ENCODE measurements around the gene COL4A4.
"Not testable (repeated sequence)": the region's sequence is repeated elsewhere in the genome, so short reads cannot be mapped to it uniquely, and the experiment has no call there.

Gene COL4A4

GRCh38 chr2:227163998-227164762 lies at the start of gene COL4A4, which contains the start of gene COL4A3:
Gene COL4A4, minus strand, starts transcription at chr2:227164205. Its CDS starts 16,722 bp downstream, at chr2:227147483.
Gene COL4A3, plus strand, starts transcription at chr2:227164624. Its CDS starts 103 bp downstream, at chr2:227164727.
- no peak for FAIRE-seq

GRCh38 chr2:227207573-227207972 lies 43.6 kb upstream of the COL4A4 start:
- no peak for FAIRE-seq

GRCh38 chr2:227206406-227206805 lies 42.4 kb upstream of the COL4A4 start:
- FAIRE-seq: no peak

GRCh38 chr2:227205701-227206100 lies 41.7 kb upstream of the COL4A4 start:
- FAIRE-seq: no peak

- no peak for FAIRE-seq
Observed at GRCh38 chr2:227204452-227204851, 40.4 kb upstream of the COL4A4 start.

GRCh38 chr2:227201771-227202170 lies 37.8 kb upstream of the COL4A4 start:
- FAIRE-seq: no peak

- no peak for FAIRE-seq
Observed at GRCh38 chr2:227198866-227199265, 34.9 kb upstream of the COL4A4 start.

GRCh38 chr2:227194219-227194618 lies 30.2 kb upstream of the COL4A4 start:
- FAIRE-seq: no peak

- FAIRE-seq: no peak
Observed at GRCh38 chr2:227192491-227192890, 28.5 kb upstream of the COL4A4 start.

- no peak for FAIRE-seq
Observed at GRCh38 chr2:227191367-227191766, 27.4 kb upstream of the COL4A4 start.

GRCh38 chr2:227188292-227188691 lies 24.3 kb upstream of the COL4A4 start:
- FAIRE-seq: no peak

- FAIRE-seq: no peak
Observed at GRCh38 chr2:227186751-227187150, 22.7 kb upstream of the COL4A4 start.

GRCh38 chr2:227185615-227186232 lies 21.7 kb upstream of the COL4A4 start:
- no peak for FAIRE-seq

GRCh38 chr2:227183657-227184367 lies 19.8 kb upstream of the COL4A4 start:
- no peak for FAIRE-seq

- FAIRE-seq: no peak
Observed at GRCh38 chr2:227182765-227183164, 18.8 kb upstream of the COL4A4 start.

- no peak for FAIRE-seq
Observed at GRCh38 chr2:227180770-227181169, 16.8 kb upstream of the COL4A4 start.

- no peak for FAIRE-seq
Observed at GRCh38 chr2:227179988-227180685, 16.1 kb upstream of the COL4A4 start.

GRCh38 chr2:227177592-227178336 lies 13.8 kb upstream of the COL4A4 start:
- no peak for FAIRE-seq

GRCh38 chr2:227171779-227172178 lies 7.8 kb upstream of the COL4A4 start:
- not testable (repeated sequence) for FAIRE-seq

GRCh38 chr2:227164763-227165291 lies 822 bp upstream of the COL4A4 start:
- FAIRE-seq: no peak

- no peak for FAIRE-seq
Observed at GRCh38 chr2:227163485-227163997, 464 bp downstream of the COL4A4 start.

- FAIRE-seq: no peak
Observed at GRCh38 chr2:227161947-227162346, 2.1 kb downstream of the COL4A4 start.

Measured in G401.6 (cell line).